Thymus (tissue), 11 donors: Measurements from ENCODE around the gene CA4. TPM values are rescaled to one million over a fixed set of nuclear protein-coding genes. Genes with fewer than 3 reads are reported as not detected.
"Not testable (repeated sequence)": the region's sequence is repeated elsewhere in the genome, so short reads cannot be mapped to it uniquely, and the experiment has no call there.

Source experiments
- DNase-seq, 9 donors: peaks; one replicate each; pipeline ENCODE4 v3.0.0-alpha.2; 2013; ENCODE audit warnings: low spot score in 9 of 9, low read depth in 6 of 9, missing footprints in 1 of 9
- H3K27ac ChIP-seq, 2 donors: one replicate each; pipeline ENCODE4 v1.5.1; 2013; ENCODE audit warnings: control low read depth in 1 of 2, low read depth in 1 of 2, low read length in 1 of 2, mild to moderate bottlenecking in 1 of 2, moderate library complexity in 1 of 2
- H3K27me3 ChIP-seq, 2 donors: one replicate each; pipeline ENCODE4 v1.5.1; 2013; ENCODE audit warnings: low read length in 1 of 2; ENCODE audit not compliant: control insufficient read depth in 2 of 2, insufficient read depth in 1 of 2
- H3K36me3 ChIP-seq, 2 donors: one replicate each; pipeline ENCODE4 v1.5.1; 2013; ENCODE audit warnings: low read length in 1 of 2, mild to moderate bottlenecking in 1 of 2, moderate library complexity in 1 of 2; ENCODE audit not compliant: control insufficient read depth in 2 of 2, insufficient read depth in 2 of 2
- H3K4me1 ChIP-seq, 2 donors: one replicate each; pipeline ENCODE4 v1.5.1; 2013; ENCODE audit warnings: low read length in 2 of 2; ENCODE audit not compliant: control insufficient read depth in 2 of 2, insufficient read depth in 2 of 2
- H3K4me3 ChIP-seq, 2 donors: one replicate each; pipeline ENCODE4 v1.5.1; 2013; ENCODE audit warnings: low read length in 2 of 2, control low read depth in 1 of 2, mild to moderate bottlenecking in 1 of 2
- H3K9me3 ChIP-seq, 2 donors: one replicate each; pipeline ENCODE4 v1.5.1; 2013; ENCODE audit warnings: low read length in 1 of 2, mild to moderate bottlenecking in 1 of 2; ENCODE audit not compliant: control insufficient read depth in 2 of 2, insufficient read depth in 1 of 2
- whole genome bisulfite sequencing: extraction: QIAGEN DNeasy Blood & Tissue Kit; methylation state at CpG from one replicate; pipeline ENCODE4 v1.1.7; 2013; 5-methylcytosine and 5-hydroxymethylcytosine counted together
- polyA plus RNA-seq: library from polyadenylated mRNA; stranded (reverse); fragments of 200-250 nt; gene quantifications from one replicate; pipeline ENCODE4 v1.2.3, GENCODE V29; 2013
- total RNA-seq: library from RNA; stranded (reverse); fragments of 120-200 nt; gene quantifications from one replicate; pipeline ENCODE4 v1.2.4, GENCODE V29; 2013
- donor health status: healthy.

CA4 gene
- total and polyA plus RNA-seq, 2 donors: 0.94 to 6.9 TPM

DNA sequence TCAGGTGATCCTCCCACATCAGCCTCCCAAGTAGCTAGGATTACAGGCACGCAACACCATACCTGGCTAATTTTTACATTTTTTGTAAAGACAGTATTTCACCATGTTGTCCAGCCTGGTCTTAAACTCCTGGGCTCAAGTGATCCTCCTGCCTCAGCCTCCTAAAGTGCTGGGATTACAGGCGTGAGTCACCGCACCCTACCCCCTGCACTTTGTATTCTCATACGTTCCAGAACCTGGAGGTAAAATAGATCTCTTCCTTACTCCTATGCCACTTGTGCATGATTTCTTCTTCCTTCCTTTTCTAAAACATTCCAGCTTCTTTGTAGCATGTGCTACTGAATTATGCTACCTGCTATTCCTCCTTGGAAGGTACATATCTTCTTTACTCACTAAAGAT lies 44.4 kb downstream of the CA4 start:
- H3K9me3 ChIP-seq, H3K4me1 ChIP-seq, DNase-seq, H3K27ac ChIP-seq, H3K4me3 ChIP-seq, H3K27me3 ChIP-seq: not testable (repeated sequence)
- 99% methylated on average over 4 of the region's 4 CpGs for WGBS
- H3K36me3 ChIP-seq: peaks cover 17 to 35% of the 10 kb centered on the region in 2 donors

DNA sequence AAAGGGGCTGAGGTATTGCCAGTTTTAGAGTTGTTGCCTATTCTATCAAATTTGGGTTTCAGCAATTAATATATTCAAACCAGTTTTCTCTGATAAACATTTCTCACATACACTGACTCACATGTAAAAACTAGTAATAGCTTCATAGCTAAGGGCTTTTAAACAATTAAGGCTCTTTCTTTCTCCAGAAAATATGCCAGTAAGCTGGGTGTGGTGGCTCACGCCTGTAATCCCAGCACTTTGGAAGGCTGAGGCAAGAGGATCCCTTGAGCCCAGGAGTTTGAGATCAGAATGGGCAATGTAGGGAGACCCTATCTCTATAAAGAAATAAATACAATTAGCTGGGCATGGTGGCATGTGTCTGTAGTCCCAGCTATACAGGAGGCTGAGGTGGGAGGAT lies 48.9 kb downstream of the CA4 start:
- not testable (repeated sequence) for H3K9me3 ChIP-seq, H3K4me3 ChIP-seq, DNase-seq, H3K27ac ChIP-seq, H3K4me1 ChIP-seq, H3K27me3 ChIP-seq
- WGBS: 100% methylated on average over 1 of the region's 1 CpG
- H3K36me3 ChIP-seq: peaks cover under 1 to 21% of the 10 kb centered on the region in 2 donors

DNA sequence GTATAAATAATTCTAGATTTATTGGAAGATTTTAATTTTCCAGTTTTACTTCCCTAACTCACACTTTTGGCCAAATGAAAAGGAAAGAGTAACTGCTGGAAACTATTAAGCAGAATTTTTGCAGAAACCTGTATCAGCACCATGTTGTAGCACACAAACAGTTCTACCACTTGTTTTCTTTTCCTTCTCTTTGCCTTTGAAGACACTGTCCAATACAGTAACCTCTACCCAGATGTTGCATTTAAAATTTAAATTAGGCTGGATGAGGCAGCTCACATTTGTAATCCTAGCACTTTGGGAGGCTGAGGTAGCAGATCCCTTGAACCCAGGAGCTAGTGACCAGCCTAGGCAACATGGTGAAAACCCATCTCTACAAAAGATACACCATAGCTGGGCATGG lies 56.0 kb downstream of the CA4 start:
- not testable (repeated sequence) for H3K36me3 ChIP-seq, DNase-seq, H3K4me3 ChIP-seq

DNA sequence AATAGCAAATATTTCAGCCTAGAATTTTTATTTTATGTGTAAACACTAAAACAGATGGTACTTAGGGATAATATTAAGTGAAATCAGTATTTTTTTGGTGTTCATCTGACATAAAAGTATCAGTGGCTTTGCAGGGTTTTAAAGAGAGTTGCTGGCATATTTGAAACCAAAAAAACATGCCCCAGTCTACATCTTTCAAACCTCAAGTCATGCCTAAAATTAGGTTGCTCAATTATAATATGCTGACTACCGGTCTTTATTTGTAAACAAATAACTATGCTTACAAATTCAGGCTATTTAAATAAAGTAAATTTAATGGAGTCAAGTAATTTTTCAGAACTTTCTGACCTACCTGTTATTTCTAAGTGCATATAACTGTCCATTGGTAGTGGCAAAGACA lies 58.5 kb downstream of the CA4 start:
- not testable (repeated sequence) for H3K9me3 ChIP-seq, H3K27me3 ChIP-seq, H3K4me1 ChIP-seq, H3K4me3 ChIP-seq, H3K27ac ChIP-seq, DNase-seq, H3K36me3 ChIP-seq
- 100% methylated on average over 1 of the region's 1 CpG for WGBS

More for the DNA sequence above, 56.0 kb downstream of the CA4 start:
- not testable (repeated sequence) for H3K27ac ChIP-seq, H3K27me3 ChIP-seq, H3K9me3 ChIP-seq, H3K4me1 ChIP-seq

Other genes with a start within 250 kb of the CA4 start
- 14.4 TPM for gene RNFT1, start 185.2 kb upstream of the CA4 start, total RNA-seq
- 59.1 TPM for gene RNFT1, start 185.2 kb upstream of the CA4 start, polyA plus RNA-seq
- gene HEATR6, start 71.1 kb upstream of the CA4 start, total RNA-seq: 9.6 TPM
- 10.6 TPM for gene HEATR6, start 71.1 kb upstream of the CA4 start, polyA plus RNA-seq
- gene USP32, start 242.2 kb downstream of the CA4 start, total RNA-seq: 26.4 TPM
- gene USP32, start 242.2 kb downstream of the CA4 start, polyA plus RNA-seq: 10.0 TPM